GM12874 (cell line): Measurements from ENCODE around the gene PRDX1.

Experiments used
- TF ChIP-seq, protein P1 (sequence below): IDR thresholded peaks from 2 replicates; pipeline ENCODE4 v1.5.1; 2011; ENCODE audit warnings: low read depth, mild to moderate bottlenecking, control low read depth, low read length, moderate library complexity; ENCODE audit not compliant: insufficient read depth

The PRDX1 gene

GRCh38 chr1:45490626-45491486, 30.8 kb downstream of the PRDX1 start, which contains the start of gene TESK2:
Gene TESK2, minus strand, starts transcription at chr1:45491163. Its CDS starts 33,378 bp downstream, at chr1:45457785.
- TF ChIP-seq, protein P1, sequence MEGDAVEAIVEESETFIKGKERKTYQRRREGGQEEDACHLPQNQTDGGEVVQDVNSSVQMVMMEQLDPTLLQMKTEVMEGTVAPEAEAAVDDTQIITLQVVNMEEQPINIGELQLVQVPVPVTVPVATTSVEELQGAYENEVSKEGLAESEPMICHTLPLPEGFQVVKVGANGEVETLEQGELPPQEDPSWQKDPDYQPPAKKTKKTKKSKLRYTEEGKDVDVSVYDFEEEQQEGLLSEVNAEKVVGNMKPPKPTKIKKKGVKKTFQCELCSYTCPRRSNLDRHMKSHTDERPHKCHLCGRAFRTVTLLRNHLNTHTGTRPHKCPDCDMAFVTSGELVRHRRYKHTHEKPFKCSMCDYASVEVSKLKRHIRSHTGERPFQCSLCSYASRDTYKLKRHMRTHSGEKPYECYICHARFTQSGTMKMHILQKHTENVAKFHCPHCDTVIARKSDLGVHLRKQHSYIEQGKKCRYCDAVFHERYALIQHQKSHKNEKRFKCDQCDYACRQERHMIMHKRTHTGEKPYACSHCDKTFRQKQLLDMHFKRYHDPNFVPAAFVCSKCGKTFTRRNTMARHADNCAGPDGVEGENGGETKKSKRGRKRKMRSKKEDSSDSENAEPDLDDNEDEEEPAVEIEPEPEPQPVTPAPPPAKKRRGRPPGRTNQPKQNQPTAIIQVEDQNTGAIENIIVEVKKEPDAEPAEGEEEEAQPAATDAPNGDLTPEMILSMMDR = no peak

DNA sequence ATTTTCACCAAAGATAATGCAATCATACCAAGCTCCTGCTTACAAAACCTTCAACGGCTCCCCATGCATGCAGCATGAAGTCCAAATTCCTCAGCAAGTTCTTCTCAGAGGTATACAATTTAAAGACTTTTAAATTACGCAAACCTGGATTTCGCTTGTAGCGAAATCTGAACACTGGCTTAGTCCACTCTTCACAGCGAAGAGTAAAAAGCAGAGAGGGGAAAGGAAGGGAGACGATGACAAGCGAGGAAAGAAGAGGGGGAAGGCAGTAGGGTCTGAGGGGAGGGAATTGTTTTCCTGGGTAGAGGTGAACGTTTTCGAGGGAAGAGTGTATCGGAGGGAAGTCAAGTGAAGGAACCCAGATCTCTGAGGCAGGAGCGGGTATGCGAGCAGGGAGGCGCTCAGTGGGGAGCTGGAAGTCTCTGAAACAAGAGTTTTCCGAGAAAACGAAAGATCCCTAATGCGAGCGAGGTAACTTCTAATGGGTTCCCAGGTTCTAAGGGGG, 31.5 kb downstream of the PRDX1 start:
- TF ChIP-seq, protein P1 = no peak

GRCh38 chr1:45488666-45489377, 32.9 kb downstream of the PRDX1 start:
- TF ChIP-seq, protein P1 = no peak

- TF ChIP-seq, protein P1 = no peak
These were observed 35.7 kb downstream of the PRDX1 start for GRCh38 chr1:45485949-45486348.

DNA sequence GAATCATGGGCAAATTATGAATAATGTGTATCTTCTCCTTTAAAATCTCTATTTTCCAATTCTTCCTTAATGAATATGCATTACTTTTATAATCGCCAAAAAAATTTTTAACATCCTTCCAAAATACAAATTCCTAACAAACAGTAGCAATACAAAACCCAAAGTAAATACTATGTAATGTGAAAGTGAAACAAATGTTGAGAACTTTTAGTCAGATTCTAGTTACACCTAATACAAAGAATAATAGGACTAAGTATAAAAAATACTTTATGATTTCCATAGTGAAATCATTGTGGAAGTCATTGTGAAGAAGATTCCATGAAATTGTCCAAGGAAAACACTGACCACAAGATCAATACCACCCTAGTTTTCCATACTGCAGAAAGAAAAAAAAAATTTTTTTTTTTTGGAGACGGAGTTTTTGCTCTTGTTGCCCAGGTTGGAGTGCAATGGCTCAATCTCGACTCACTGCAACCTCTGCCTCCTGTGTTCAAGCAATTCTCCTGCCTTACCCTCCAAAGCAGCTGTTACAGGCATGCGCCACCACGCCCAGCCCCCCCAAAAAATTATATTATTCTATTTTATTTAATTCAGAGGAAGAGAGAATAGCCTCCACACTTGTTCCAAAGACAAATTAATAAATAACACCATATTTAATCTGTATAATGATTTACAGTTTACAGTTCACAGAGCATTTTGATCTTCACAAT, 42.5 kb downstream of the PRDX1 start:
- TF ChIP-seq, protein P1 = no peak

DNA sequence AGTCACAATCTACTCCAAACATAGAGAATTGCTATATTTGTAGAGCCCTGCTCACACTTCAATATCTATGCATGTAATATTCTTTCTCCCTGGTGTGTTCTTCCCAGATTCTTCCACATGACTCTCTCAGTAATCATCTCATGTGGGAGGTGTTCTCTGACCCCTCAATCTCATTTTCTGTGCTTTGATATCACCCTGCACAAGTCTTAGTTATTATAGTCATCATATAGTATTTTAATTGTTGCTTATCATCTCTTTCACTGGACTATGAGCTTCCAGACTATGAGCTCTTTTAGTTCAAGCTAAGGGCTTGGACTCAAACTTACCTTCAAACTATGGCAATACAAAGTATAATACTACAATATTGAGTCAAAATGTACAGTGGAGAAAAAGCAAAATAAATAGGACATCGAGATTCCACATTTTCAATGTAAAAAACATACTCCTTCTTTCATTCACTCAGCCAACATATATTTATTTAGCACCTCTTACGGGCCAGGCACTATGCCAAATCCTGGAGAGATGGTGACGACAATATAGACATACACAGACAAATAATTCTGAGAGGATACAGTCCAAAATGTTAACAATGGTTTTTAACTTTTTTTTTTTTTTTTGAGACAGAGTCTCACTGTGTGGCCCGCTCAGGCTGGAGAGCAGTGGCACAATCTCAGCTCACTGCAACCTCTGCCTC, 43.4 kb downstream of the PRDX1 start:
- TF ChIP-seq, protein P1 = no peak

GRCh38 chr1:45477646-45478045, 44.0 kb downstream of the PRDX1 start:
- TF ChIP-seq, protein P1 = no peak
